Activated naive CD4-positive, alpha-beta T cell treated with anti-CD3 and anti-CD28 coated beads, Interleukin-2, amount 10 ng/mL, durations not matched to agents 7 days and 5 days (primary cell): Measurements from ENCODE around the gene USP37.

ENCODE experiments used
- CTCF ChIA-PET: fragments of 350-600 bp; sonication (Branson Sonifier 250); formaldehyde crosslinking; loops from one replicate; lab custom pipeline; 2021; ENCODE audit warnings: antibody characterized with exemption; lab: Charles Lee
- DNase-seq: peaks from one replicate; pipeline ENCODE4 v3.0.0-alpha.2; 2020
- H3K27ac Mint-ChIP-seq: one replicate; pipeline ENCODE4 v1.8.0; 2021; ENCODE audit warnings: mild to moderate bottlenecking, moderate library complexity, mixed read lengths
- H3K27me3 Mint-ChIP-seq: one replicate; pipeline ENCODE4 v1.8.0; 2021; ENCODE audit warnings: mild to moderate bottlenecking, mixed read lengths
- H3K36me3 Mint-ChIP-seq: one replicate; pipeline ENCODE4 v1.8.0; 2021; ENCODE audit warnings: mixed read lengths
- H3K4me1 Mint-ChIP-seq: one replicate; pipeline ENCODE4 v1.8.0; 2021; ENCODE audit warnings: mixed read lengths
- H3K4me3 Mint-ChIP-seq: one replicate; pipeline ENCODE4 v1.8.0; 2021; ENCODE audit warnings: mild to moderate bottlenecking, moderate library complexity, mixed read lengths
- H3K9me3 Mint-ChIP-seq: one replicate; pipeline ENCODE4 v1.8.0; 2021; ENCODE audit warnings: mixed read lengths

The USP37 gene, protein sequence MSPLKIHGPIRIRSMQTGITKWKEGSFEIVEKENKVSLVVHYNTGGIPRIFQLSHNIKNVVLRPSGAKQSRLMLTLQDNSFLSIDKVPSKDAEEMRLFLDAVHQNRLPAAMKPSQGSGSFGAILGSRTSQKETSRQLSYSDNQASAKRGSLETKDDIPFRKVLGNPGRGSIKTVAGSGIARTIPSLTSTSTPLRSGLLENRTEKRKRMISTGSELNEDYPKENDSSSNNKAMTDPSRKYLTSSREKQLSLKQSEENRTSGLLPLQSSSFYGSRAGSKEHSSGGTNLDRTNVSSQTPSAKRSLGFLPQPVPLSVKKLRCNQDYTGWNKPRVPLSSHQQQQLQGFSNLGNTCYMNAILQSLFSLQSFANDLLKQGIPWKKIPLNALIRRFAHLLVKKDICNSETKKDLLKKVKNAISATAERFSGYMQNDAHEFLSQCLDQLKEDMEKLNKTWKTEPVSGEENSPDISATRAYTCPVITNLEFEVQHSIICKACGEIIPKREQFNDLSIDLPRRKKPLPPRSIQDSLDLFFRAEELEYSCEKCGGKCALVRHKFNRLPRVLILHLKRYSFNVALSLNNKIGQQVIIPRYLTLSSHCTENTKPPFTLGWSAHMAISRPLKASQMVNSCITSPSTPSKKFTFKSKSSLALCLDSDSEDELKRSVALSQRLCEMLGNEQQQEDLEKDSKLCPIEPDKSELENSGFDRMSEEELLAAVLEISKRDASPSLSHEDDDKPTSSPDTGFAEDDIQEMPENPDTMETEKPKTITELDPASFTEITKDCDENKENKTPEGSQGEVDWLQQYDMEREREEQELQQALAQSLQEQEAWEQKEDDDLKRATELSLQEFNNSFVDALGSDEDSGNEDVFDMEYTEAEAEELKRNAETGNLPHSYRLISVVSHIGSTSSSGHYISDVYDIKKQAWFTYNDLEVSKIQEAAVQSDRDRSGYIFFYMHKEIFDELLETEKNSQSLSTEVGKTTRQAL

DNA sequence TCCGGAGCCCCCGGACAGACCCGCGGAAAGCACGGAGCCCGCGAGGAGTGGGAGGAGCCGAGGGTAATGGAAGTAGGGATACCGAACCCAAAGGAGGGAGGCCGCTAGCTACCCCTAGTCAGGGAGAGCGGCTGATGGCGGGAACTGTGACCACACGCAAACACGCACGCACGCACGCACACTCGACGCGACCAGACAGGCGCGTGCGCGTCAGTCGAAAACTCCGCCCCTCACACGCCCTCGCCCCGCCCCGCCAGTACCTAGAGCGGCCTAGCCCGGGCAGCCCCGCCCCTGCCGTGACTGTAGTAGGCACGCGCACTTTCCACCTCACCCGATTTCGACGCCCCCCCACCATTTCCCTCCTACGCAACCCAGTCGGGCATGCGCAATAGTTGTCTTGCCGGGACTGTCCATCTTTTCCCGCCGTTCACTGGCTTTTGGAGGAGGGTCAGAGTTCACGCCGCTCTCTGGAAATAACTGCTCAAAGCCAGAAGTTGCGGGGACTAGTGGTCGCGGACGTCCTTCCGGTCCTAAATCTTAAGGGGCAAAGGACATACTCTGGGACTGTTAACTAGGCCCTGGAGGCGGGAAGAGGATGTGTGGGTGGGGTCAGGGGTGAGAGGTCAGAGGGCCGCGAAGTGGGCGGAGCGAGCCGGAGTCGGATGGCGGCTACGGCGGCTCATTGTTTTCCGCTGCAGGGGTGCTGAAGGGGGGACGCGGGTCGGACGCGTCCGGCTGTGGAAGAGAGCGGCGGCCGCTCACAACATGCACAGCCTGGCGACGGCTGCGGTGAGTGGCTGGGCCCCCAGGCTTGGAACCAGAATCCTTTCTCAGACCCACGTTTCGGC is at the start of gene USP37, which contains the start of gene CNOT9:
Gene USP37 (minus strand): TSS at position 162 of the 848 bp plus-strand sequence. CDS start 9,698 bp downstream, outside the sequence.
Gene CNOT9 (plus strand): TSS at position 650 of the 848 bp plus-strand sequence. CDS start 116 bp downstream, at position 766.
- Mint-ChIP-seq H3K27ac (peak within 1 kb of the TSS; percentile 99), H3K9me3 (no peaks in the 10 kb centered on the region), H3K4me1 (peaks cover 62% of the 10 kb centered on the region), H3K27me3 (no peaks in the 10 kb centered on the region), H3K36me3 (peaks cover 48% of the 10 kb centered on the region), H3K4me3 (peak within 1 kb of the TSS; percentile 95)
- peak; percentile 100 for DNase-seq
- CTCF ChIA-PET, result interaction anchor here (0.6 kb wide), 1 partner anchor 52 kb away, joined by 3 read pairs; no protein-coding TSS in a partner anchor

DNA sequence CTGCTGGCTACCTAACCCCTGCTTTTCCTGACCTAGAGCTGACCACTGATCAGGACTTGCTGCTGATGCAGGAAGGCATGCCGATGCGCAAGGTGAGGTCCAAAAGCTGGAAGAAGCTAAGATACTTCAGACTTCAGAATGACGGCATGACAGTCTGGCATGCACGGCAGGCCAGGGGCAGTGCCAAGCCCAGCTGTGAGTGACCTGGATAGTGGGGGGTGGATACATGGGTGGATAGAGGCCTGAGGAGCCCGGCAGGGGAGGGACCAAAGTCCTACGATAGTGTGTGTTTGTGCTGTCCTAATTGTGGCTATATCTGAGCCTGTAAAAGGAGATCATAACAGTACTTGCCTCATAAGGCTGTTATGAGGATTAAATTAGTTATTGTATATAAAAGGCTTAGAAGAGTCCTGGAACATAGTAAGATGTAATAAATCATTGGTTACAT is 47.7 kb upstream of the USP37 start:
- Mint-ChIP-seq H3K4me3 (no peak overlapping the region), H3K4me1 (no peaks in the 10 kb centered on the region), H3K27ac (no peak overlapping the region), H3K27me3 (peaks cover 27% of the 10 kb centered on the region), H3K9me3 (no peaks in the 10 kb centered on the region), H3K36me3 (no peaks in the 10 kb centered on the region)
- CTCF ChIA-PET, result no interaction called here
- DNase-seq, result no peak

DNA sequence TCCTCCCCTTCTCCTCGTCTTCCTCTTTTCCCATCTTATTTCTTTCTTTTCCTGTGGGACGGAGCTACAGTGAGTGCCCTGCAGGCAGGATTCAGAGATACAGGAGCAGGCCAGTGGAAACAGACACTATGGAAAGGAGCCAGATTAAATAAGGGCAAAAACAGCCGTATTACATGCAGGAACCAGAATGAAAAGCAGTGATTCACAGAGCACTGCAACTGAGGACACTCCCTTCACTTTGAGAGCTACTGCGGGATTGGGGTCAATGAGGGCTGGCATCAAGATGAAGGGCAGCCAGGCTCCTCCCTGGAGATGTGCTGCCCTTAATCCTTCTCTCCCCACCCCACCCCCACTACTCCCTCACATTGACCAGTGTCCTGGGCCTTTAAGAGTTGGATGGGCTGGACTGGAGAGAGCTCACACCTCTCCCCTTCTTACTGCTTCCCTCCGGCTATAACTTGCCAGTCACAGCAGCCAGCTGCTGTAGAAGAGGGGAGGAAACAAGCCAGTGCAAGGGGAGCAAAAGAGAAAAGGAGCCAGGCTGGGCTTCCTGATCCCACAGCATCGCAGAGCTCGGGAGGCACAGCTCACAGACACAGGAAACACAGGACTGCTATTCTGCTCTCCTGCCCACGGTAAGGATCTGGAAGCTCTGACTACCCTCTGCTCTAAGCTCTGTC is 39.4 kb upstream of the USP37 start, which contains the start of gene PLCD4:
Gene PLCD4 (plus strand): TSS at position 464 of the 680 bp plus-strand sequence. CDS start 7,841 bp downstream, outside the sequence.
- DNase-seq, result no peak
- peaks cover 44% of the 10 kb centered on the region for H3K27me3 Mint-ChIP-seq
- H3K36me3 Mint-ChIP-seq, result no peaks in the 10 kb centered on the region
- no peaks in the 10 kb centered on the region for H3K4me1 Mint-ChIP-seq
- no peaks in the 10 kb centered on the region for H3K9me3 Mint-ChIP-seq
- no peak within 1 kb of the TSS for H3K4me3 Mint-ChIP-seq
- CTCF ChIA-PET, result interaction anchor here (1.3 kb wide), 1 partner anchor 41 kb away, joined by 4 read pairs; no protein-coding TSS in a partner anchor
- no peak within 1 kb of the TSS for H3K27ac Mint-ChIP-seq

DNA sequence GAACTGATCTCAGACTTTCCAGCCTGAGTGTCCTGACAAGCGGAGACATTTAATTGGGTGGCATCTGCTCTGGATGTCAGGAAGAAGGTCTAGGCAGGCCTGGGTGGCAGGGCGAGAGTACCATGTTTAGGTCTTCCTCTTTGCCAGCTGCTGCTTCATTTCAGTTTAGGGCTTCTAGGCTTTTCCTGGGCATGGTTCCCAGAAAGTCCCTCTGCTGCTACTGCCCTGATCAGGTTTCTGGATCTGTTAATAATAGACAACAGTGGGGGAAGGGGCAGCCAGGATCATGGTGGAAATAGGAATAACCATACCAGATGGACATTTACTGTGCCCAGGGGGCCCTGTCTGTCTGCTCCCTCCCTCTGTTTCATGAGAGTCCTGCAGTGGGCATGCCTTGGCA is 37.3 kb upstream of the USP37 start:
- H3K27me3 Mint-ChIP-seq, result peaks cover 32% of the 10 kb centered on the region
- no peaks in the 10 kb centered on the region for H3K36me3 Mint-ChIP-seq
- CTCF ChIA-PET, result no interaction called here
- no peaks in the 10 kb centered on the region for H3K4me1 Mint-ChIP-seq
- no peak overlapping the region for H3K4me3 Mint-ChIP-seq
- no peak overlapping the region for H3K27ac Mint-ChIP-seq
- no peak for DNase-seq
- no peaks in the 10 kb centered on the region for H3K9me3 Mint-ChIP-seq

DNA sequence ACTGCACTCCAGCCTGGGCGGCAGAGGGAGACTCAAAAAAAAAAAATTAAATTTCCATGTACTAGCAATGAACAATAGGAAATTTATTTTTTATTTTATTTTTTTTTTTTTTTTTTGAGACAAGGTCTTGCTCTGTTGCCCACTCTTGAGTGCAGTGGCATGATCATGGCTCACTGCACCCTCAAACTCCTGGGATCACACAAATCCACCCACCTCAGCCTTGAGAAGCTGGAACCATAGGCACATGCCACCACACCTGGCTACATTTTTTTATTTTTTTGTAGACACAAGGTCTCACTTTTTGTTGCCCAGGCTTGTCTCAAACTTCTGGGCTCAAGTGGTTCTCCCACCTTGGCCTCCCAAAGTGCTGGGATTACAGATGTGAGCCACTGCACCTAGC is 17.4 kb upstream of the USP37 start:
- H3K27me3 Mint-ChIP-seq, result no peaks in the 10 kb centered on the region
- H3K9me3 Mint-ChIP-seq, result no peaks in the 10 kb centered on the region
- CTCF ChIA-PET, result no interaction called here
- no peak overlapping the region for H3K4me3 Mint-ChIP-seq
- no peak overlapping the region for H3K27ac Mint-ChIP-seq
- no peak for DNase-seq
- H3K36me3 Mint-ChIP-seq, result peaks cover 55% of the 10 kb centered on the region
- peaks cover 11% of the 10 kb centered on the region for H3K4me1 Mint-ChIP-seq

DNA sequence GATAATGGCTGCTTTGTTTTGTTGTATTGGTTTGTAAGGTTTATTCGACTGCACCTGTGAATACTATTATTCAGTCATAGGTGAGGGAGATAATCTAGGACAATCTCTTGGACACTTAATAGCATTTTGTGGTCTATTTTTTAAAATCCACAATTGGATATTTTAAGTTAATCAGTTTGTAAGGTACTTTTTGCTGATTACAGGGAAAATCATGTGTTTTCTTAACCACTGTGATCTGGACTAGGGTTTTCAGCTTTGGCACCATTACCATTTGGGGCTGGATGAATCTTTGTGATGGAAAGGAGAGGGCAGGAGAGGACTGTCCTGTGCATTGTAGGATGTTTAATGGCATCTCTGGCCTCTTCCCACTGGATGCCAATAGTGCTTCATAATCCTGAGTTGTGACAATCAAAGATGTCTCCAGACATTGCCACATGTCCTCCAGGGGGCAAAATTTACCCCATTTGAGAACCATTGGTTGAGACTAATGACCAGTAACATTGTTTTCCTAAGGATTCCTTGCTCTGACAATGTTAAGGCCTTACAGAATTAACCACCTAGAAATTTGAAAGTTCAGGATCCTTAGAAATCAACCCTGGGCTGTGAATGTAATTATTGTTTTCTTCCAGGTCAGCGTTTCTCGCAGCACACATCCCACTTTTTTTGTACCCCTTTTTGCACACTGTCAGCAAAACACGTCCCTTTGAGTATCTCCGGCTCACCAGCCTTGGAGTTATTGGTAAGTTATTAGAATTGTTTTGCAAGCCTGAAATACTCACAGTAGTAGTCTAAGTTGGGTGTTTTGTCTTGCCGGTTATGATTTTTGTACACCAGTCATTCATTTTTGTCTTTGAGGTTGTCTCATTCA is 16.1 kb upstream of the USP37 start:
- DNase-seq, result no peak
- Mint-ChIP-seq H3K36me3 (peaks cover 52% of the 10 kb centered on the region), H3K4me3 (no peak overlapping the region), H3K9me3 (no peaks in the 10 kb centered on the region), H3K27ac (no peak overlapping the region), H3K4me1 (peaks cover 15% of the 10 kb centered on the region), H3K27me3 (no peaks in the 10 kb centered on the region)
- CTCF ChIA-PET, result no interaction called here

DNA sequence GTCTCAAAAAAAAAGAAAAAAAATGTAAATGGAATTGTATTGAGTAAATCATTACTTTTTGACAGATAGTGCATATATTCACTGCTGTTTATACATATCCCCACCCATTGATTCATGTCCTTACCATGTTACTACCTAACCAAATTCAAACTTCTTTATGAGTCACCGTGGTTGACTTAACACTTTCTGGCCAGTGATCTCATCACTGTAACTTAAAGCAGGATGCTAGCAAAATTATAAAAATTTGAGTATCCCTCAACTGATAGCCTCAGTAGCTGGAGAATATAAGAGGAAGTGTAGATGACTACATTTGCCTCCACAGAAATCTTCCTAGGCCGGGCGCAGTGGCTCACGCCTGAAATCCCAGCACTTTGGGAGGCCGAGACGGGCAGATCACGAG is 13.9 kb upstream of the USP37 start:
- Mint-ChIP-seq H3K9me3 (no peaks in the 10 kb centered on the region), H3K27me3 (no peaks in the 10 kb centered on the region), H3K36me3 (peaks cover 43% of the 10 kb centered on the region), H3K4me3 (no peak overlapping the region), H3K27ac (peak overlapping the region; percentile 70), H3K4me1 (peaks cover 28% of the 10 kb centered on the region)
- CTCF ChIA-PET, result interaction anchor here (0.7 to 1.4 kb wide), 2 partner anchors 175 to 637 kb away, joined by 3 read pairs; no protein-coding TSS in a partner anchor
- DNase-seq, result no peak

DNA sequence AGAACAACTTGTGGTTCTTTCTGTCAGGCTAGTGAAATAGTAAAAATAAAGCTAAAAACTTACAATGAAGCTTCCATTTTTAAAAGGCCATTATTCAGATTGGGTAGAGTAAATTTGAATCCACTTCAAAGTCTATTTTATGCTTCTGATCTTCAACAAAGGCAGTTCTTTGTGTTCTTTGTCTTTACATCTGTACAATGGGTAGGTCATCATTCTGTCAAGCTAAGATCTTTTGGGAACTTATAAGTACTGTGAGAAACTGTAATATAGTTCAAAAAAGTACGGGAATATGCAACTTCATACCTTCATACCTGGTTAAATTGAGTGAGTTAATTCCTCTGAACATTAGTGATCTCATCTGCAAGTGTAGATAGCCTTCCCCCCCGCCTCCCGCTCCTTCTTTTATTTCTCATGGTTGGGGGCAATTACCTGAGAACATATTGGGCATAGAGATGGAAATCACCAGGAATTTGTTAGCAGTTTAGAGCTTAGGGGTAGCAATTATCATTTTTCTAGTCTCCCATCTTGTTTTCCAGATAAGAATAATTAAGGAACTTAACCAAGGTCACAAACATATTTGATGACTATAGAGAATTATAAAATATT is 10.2 kb upstream of the USP37 start:
- Mint-ChIP-seq H3K4me1 (peaks cover 35% of the 10 kb centered on the region), H3K36me3 (peaks cover 30% of the 10 kb centered on the region), H3K27me3 (no peaks in the 10 kb centered on the region), H3K4me3 (no peak overlapping the region), H3K27ac (no peak overlapping the region), H3K9me3 (no peaks in the 10 kb centered on the region)
- CTCF ChIA-PET, result no interaction called here
- no peak for DNase-seq

DNA sequence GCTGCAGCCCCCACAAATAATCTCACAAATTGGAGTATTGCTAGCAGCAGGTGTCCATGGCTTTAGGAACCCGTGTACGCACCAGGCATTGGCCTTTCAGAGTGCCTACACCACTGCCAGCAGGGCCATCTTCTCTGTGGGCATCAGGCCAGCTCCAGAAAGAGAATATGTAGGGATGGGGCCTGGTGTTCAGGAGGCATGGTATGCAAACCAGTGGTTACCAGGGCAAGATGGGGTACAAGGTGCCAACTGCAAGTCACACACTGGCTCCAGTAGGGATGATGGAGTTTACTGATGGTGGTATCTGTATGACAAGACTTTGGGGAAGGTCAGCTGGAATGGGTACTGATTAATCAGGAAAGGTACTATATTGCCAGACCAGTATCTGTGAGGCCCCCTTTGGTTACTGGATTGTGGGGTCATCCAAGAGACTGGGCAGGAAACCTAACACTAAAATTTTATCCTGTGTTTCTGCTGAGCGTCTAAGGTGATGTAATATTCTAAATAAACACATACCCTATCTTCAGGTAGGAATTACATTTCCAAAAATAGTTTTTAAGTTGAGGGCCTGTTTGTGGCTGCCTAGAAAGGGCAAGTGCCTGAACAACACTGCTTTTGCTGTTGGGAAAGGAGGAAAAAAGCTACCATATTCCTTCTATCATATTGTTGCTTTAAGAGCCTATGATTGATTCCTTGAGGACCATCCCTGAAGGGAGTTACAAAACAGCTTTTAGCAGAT is 9.5 kb upstream of the USP37 start:
- H3K36me3 Mint-ChIP-seq, result peaks cover 27% of the 10 kb centered on the region
- CTCF ChIA-PET, result interaction anchor here (0.6 kb wide), 1 partner anchor 102 kb away, joined by 3 read pairs; no protein-coding TSS in a partner anchor
- DNase-seq, result no peak
- peaks cover 38% of the 10 kb centered on the region for H3K4me1 Mint-ChIP-seq
- no peak overlapping the region for H3K27ac Mint-ChIP-seq
- H3K4me3 Mint-ChIP-seq, result no peak overlapping the region
- no peaks in the 10 kb centered on the region for H3K27me3 Mint-ChIP-seq
- H3K9me3 Mint-ChIP-seq, result no peaks in the 10 kb centered on the region

DNA sequence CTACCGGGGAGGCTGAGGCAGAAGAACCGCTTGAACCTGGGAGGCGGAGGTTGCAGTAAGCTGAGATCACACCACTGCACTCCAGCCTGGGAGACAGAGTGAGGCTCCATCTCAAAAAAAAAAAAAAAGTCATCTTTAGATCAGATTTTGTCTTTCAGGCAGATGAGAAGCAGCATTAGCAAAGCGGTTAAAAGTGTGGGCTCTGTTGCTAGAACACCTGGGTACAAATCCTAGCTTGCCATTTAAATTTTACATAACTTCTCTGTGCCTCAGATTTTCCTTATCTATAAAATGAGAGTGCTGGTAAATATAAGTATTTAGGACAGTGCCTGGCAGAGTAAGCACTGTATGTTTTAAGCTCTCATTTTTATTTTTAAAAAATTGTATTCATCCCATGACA is 8.7 kb upstream of the USP37 start:
- peaks cover 27% of the 10 kb centered on the region for H3K36me3 Mint-ChIP-seq
- H3K9me3 Mint-ChIP-seq, result no peaks in the 10 kb centered on the region
- DNase-seq, result no peak
- CTCF ChIA-PET, result interaction anchor here (0.6 kb wide), 1 partner anchor 101 kb away, joined by 3 read pairs; no protein-coding TSS in a partner anchor
- no peak overlapping the region for H3K4me3 Mint-ChIP-seq
- no peak overlapping the region for H3K27ac Mint-ChIP-seq
- H3K4me1 Mint-ChIP-seq, result peaks cover 40% of the 10 kb centered on the region
- no peaks in the 10 kb centered on the region for H3K27me3 Mint-ChIP-seq

DNA sequence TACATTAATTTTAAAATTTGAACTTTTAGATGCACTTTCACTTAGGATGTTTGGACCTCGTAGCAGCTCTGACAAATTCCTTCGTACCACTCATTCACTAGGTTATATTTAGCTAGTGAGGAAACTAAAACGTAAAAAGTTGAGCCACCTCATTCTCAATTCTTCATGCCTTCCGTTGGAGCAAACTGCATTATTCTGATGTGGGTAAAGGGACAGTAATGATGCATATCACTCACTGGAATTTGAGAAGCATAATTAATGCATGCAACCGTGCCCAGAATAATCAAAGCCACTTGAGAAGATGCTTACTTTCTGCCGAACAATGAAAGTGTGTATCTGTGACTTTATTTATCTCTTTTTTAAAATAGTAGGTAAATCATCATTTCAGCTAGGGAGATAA is 2.7 kb upstream of the USP37 start:
- no peak for DNase-seq
- CTCF ChIA-PET, result no interaction called here
- Mint-ChIP-seq H3K4me3 (peak overlapping the region; percentile 95), H3K27ac (peak overlapping the region; percentile 99), H3K4me1 (peaks cover 58% of the 10 kb centered on the region), H3K9me3 (no peaks in the 10 kb centered on the region), H3K27me3 (no peaks in the 10 kb centered on the region), H3K36me3 (peaks cover 47% of the 10 kb centered on the region)
